Erythroblast (primary cell): ENCODE measurements around the gene GPR87.

Experiments
- DNase-seq, 2 experiments: peaks; one replicate each; lab custom pipeline; 2025; lab: John Stamatoyannopoulos, UW
- GATA1 ChIP-seq: IDR thresholded peaks from 2 replicates; pipeline ENCODE4 v1.6.1; 2011; ENCODE audit warnings: low read depth, mild to moderate bottlenecking, control low read depth, low read length, moderate library complexity
- POLR2A ChIP-seq: IDR thresholded peaks from 2 replicates; pipeline ENCODE4 v1.6.1; 2011; ENCODE audit warnings: mild to moderate bottlenecking, low read length

Gene GPR87

GRCh38 chr3:151328298-151328995 is 11.8 kb upstream of the GPR87 start:
- TF ChIP-seq POLR2A, result no peak
- TF ChIP-seq GATA1, result no peak
- DNase-seq, result no peak

GRCh38 chr3:151327571-151328198 is 11.1 kb upstream of the GPR87 start:
- DNase-seq, result peak in 1 of 2 experiments; percentile 27
- TF ChIP-seq GATA1 (no peak), POLR2A (no peak)

GRCh38 chr3:151322511-151322910 is 5.9 kb upstream of the GPR87 start:
- no peak for DNase-seq
- TF ChIP-seq GATA1 (no peak), POLR2A (no peak)

- TF ChIP-seq POLR2A, result no peak
- TF ChIP-seq GATA1, result no peak
- DNase-seq, result no peak
Observed at GRCh38 chr3:151321526-151321925, 4.9 kb upstream of the GPR87 start.

- no peak for DNase-seq
- no peak for TF ChIP-seq POLR2A
- TF ChIP-seq GATA1, result no peak
Observed at GRCh38 chr3:151320131-151320530, 3.5 kb upstream of the GPR87 start.

GRCh38 chr3:151319628-151320027 is 3.0 kb upstream of the GPR87 start:
- no peak for DNase-seq
- TF ChIP-seq GATA1, result no peak
- no peak for TF ChIP-seq POLR2A

- TF ChIP-seq POLR2A (no peak), GATA1 (no peak)
- no peak for DNase-seq
Observed at GRCh38 chr3:151318991-151319390, 2.4 kb upstream of the GPR87 start.

- DNase-seq, result no peak
- TF ChIP-seq GATA1 (no peak), POLR2A (no peak)
Observed at GRCh38 chr3:151318313-151318712, 1.7 kb upstream of the GPR87 start.

GRCh38 chr3:151315846-151316245 is 774 bp downstream of the GPR87 start:
- DNase-seq, result no peak
- TF ChIP-seq POLR2A, result no peak
- no peak for TF ChIP-seq GATA1

- TF ChIP-seq POLR2A, result no peak
Observed at GRCh38 chr3:151315136-151315535, 1.5 kb downstream of the GPR87 start.

GRCh38 chr3:151314593-151314992 is 2.0 kb downstream of the GPR87 start:
- no peak for DNase-seq
- TF ChIP-seq POLR2A (no peak), GATA1 (no peak)

More at GRCh38 chr3:151315136-151315535, 1.5 kb downstream of the GPR87 start:
- no peak for DNase-seq

- TF ChIP-seq POLR2A (no peak), GATA1 (no peak)
- DNase-seq, result no peak
Observed at GRCh38 chr3:151314137-151314536, 2.5 kb downstream of the GPR87 start.

- TF ChIP-seq GATA1 (no peak), POLR2A (no peak)
- DNase-seq, result no peak
Observed at GRCh38 chr3:151312972-151313371, 3.6 kb downstream of the GPR87 start.

GRCh38 chr3:151309566-151309965 is 7.1 kb downstream of the GPR87 start:
- no peak for DNase-seq
- no peak for TF ChIP-seq POLR2A
- TF ChIP-seq GATA1, result no peak
